ENCODE measurements around the gene PEX26.

DNA sequence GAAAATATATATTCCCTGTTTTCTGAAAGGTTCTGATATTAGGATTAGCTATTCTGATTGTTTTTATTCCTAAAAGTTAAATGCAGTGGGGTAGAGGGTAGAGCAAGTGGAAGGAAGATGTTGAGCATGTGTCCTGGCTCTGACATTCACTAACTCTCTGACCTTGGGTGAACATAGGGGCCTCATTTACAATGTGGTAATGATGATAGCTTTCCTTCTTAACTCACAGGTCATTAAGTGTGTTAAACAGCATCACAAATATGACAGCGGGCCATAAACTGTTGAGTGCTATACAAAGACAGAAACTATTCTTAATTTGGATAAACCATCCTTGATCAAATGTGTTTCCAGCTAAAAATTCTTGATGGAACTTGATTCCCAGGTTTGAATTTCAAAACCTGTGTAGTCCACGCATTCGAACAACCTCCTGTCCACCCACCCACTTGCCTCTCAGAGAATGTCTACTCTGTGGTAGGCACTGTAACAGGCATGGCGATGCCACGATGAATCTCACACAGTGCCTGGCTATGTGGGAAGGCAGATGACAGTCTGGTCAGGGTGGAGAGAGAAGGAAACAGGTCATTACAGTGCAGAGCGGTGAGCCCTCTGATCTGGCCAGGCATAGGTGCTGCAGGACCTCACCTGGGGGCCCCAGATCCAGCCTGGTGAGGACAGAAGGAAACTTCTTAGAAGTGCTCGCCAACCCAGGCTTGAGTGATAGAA lies 19.3 kb upstream of the PEX26 start:
- TF ChIP-seq EZH2 (IDR thresholded peaks at IDR 0.05; ENCODE audit: borderline replicate concordance, insufficient read depth, low read length, poor library complexity, severe bottlenecking): no peak
- TF ChIP-seq, protein P1, sequence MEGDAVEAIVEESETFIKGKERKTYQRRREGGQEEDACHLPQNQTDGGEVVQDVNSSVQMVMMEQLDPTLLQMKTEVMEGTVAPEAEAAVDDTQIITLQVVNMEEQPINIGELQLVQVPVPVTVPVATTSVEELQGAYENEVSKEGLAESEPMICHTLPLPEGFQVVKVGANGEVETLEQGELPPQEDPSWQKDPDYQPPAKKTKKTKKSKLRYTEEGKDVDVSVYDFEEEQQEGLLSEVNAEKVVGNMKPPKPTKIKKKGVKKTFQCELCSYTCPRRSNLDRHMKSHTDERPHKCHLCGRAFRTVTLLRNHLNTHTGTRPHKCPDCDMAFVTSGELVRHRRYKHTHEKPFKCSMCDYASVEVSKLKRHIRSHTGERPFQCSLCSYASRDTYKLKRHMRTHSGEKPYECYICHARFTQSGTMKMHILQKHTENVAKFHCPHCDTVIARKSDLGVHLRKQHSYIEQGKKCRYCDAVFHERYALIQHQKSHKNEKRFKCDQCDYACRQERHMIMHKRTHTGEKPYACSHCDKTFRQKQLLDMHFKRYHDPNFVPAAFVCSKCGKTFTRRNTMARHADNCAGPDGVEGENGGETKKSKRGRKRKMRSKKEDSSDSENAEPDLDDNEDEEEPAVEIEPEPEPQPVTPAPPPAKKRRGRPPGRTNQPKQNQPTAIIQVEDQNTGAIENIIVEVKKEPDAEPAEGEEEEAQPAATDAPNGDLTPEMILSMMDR (IDR thresholded peaks at IDR 0.05; ENCODE audit: poor library complexity, severe bottlenecking): no peak

Measured in neural cell (in vitro differentiated cells).